ENCODE data around the gene RPP38. TPM values are rescaled to one million over a fixed set of nuclear protein-coding genes. Genes with fewer than 3 reads are reported as not detected.

RPP38 gene
- total RNA-seq, 2 experiments from 2014 or later = 15.1 to 21.6 TPM

- Histone ChIP-seq H4K20me1 (ENCODE audit: insufficient read depth, low read length) (no peaks in the 10 kb centered on the region), H2AFZ (ENCODE audit: low read length) (no peak overlapping the region), H3K36me3 (ENCODE audit: insufficient read depth, low read length) (no peaks in the 10 kb centered on the region), H3K9me3 (ENCODE audit: low read length) (no peaks in the 10 kb centered on the region; the same call in 1 of the 2 replicates), H3K4me2 (ENCODE audit: low read length) (no peak overlapping the region), H3K4me3 (ENCODE audit: low read depth, low read length, poor library complexity, severe bottlenecking) (no peak overlapping the region), H3K27ac (ENCODE audit: low read depth, low read length, poor library complexity, severe bottlenecking) (no peak overlapping the region), H3K79me2 (ENCODE audit: insufficient read depth, low read depth, low read length) (no peaks in the 10 kb centered on the region), H3K9me2 (ENCODE audit: insufficient read depth, low read length) (no peaks in the 10 kb centered on the region), H3K4me1 (ENCODE audit: insufficient read depth, low read length, poor library complexity, severe bottlenecking) (no peaks in the 10 kb centered on the region)
- TF ChIP-seq CTCF (conservative IDR thresholded peaks at IDR 0.05; ENCODE audit: low read length) (no peak), EZH2phosphoT487 (IDR thresholded peaks at IDR 0.05; ENCODE audit: borderline replicate concordance, low read depth, low read length) (no peak)
- ChIA-PET POLR2A (no interaction called here), CTCF (ENCODE audit: unreplicated experiment) (no interaction called here)
- no TSS peak for BruUV-seq (replicated peaks)
- no peak for DNase-seq (ENCODE audit: low spot score)
- intact Hi-C loops (cut with micrococcal nuclease; ENCODE audit: unreplicated experiment) = no loop called here
These were observed 28.4 kb upstream of the RPP38 start for GRCh38 chr10:15068802-15069201.

GRCh38 chr10:15069230-15069629, 27.9 kb upstream of the RPP38 start:
- H3K4me1 ChIP-seq (ENCODE audit: insufficient read depth, low read length, poor library complexity, severe bottlenecking) = no peaks in the 10 kb centered on the region
- no peak overlapping the region for H3K4me3 ChIP-seq (ENCODE audit: low read depth, low read length, poor library complexity, severe bottlenecking)
- intact Hi-C loops (cut with micrococcal nuclease; ENCODE audit: unreplicated experiment) = no loop called here
- H3K4me2 ChIP-seq (ENCODE audit: low read length) = no peak overlapping the region
- no peak for TF ChIP-seq CTCF (conservative IDR thresholded peaks at IDR 0.05; ENCODE audit: low read length)
- POLR2A ChIA-PET = interaction anchor here (0.7 kb wide), 1 partner anchor 233 kb away, joined by 5 read pairs; no protein-coding TSS in a partner anchor
- no peaks in the 10 kb centered on the region for H3K9me2 ChIP-seq (ENCODE audit: insufficient read depth, low read length)
- no peak overlapping the region for H3K27ac ChIP-seq (ENCODE audit: low read depth, low read length, poor library complexity, severe bottlenecking)
- CTCF ChIA-PET (ENCODE audit: unreplicated experiment) = no interaction called here
- DNase-seq (ENCODE audit: low spot score) = no peak
- no peaks in the 10 kb centered on the region for H4K20me1 ChIP-seq (ENCODE audit: insufficient read depth, low read length)
- no peaks in the 10 kb centered on the region for H3K79me2 ChIP-seq (ENCODE audit: insufficient read depth, low read depth, low read length)
- no peak overlapping the region for H2AFZ ChIP-seq (ENCODE audit: low read length)
- no TSS peak for BruUV-seq (replicated peaks)
- no peaks in the 10 kb centered on the region for H3K36me3 ChIP-seq (ENCODE audit: insufficient read depth, low read length)
- no peaks in the 10 kb centered on the region; the same call in 1 of the 2 replicates for H3K9me3 ChIP-seq (ENCODE audit: low read length)

- BruUV-seq (replicated peaks) = no TSS peak
- H3K4me2 ChIP-seq (ENCODE audit: low read length) = no peak overlapping the region
- no peak for DNase-seq (ENCODE audit: low spot score)
- H2AFZ ChIP-seq (ENCODE audit: low read length) = no peak overlapping the region
- POLR2A ChIA-PET = interaction anchor here (0.5 to 1.2 kb wide), 2 partner anchors 9 to 853 kb away, joined by 3 read pairs; no protein-coding TSS in a partner anchor
- no peaks in the 10 kb centered on the region for H4K20me1 ChIP-seq (ENCODE audit: insufficient read depth, low read length)
- H3K36me3 ChIP-seq (ENCODE audit: insufficient read depth, low read length) = no peaks in the 10 kb centered on the region
- TF ChIP-seq EZH2phosphoT487 (IDR thresholded peaks at IDR 0.05; ENCODE audit: borderline replicate concordance, low read depth, low read length) (no peak), CTCF (conservative IDR thresholded peaks at IDR 0.05; ENCODE audit: low read length) (no peak)
- H3K9me3 ChIP-seq (ENCODE audit: low read length) = no peaks in the 10 kb centered on the region; the same call in 1 of the 2 replicates
- no peak overlapping the region for H3K4me3 ChIP-seq (ENCODE audit: low read depth, low read length, poor library complexity, severe bottlenecking)
- H3K79me2 ChIP-seq (ENCODE audit: insufficient read depth, low read depth, low read length) = no peaks in the 10 kb centered on the region
- no peaks in the 10 kb centered on the region for H3K9me2 ChIP-seq (ENCODE audit: insufficient read depth, low read length)
- CTCF ChIA-PET (ENCODE audit: unreplicated experiment) = no interaction called here
- no peak overlapping the region for H3K27ac ChIP-seq (ENCODE audit: low read depth, low read length, poor library complexity, severe bottlenecking)
- intact Hi-C loops (cut with micrococcal nuclease; ENCODE audit: unreplicated experiment) = no loop called here
- H3K4me1 ChIP-seq (ENCODE audit: insufficient read depth, low read length, poor library complexity, severe bottlenecking) = no peaks in the 10 kb centered on the region
These were observed 24.8 kb upstream of the RPP38 start for GRCh38 chr10:15072358-15072757.

All from OCI-LY7 (cell line).